ENCODE results near the gene USP11. TPM values are rescaled to one million over a fixed set of nuclear protein-coding genes. Genes with fewer than 3 reads are reported as not detected.

Gene USP11
- total and polyA plus RNA-seq, 2 of the 8 experiments (the other 6 are each of a cell fraction or from before 2014, with no cell fraction given): 40.9 to 84.0 TPM

DNA sequence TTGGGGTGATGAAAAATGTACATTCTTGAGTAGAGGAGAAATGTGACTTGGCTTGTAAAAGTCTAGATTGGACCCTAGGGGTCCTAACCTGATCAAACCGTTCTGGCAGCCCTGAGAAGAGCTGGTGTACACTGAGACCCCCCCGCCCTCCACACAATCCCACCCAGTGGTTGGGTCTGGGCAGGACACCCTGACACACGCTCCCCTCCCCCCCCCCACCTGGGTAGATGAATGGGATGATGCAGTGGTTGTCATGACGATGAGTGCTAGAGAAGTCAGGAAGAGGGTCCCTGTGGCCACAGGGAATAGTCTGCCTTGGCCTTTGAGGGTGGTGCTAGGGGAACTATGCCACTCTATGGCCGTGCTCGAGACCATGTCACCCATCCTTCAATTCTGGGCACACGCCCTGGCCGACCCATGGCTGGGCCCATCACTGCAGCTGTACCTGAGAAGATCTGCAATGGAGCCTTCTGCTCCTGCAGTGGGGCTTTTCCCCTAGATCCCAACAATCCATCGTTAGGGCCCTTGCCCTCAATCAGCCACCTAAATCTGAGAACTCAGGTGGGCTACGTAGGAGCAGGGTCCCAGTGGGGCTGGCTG, 10.0 kb upstream of the USP11 start (continued):
- TF ChIP-seq CHD7 (IDR thresholded peaks at IDR 0.05; ENCODE audit: insufficient replicate concordance, low read length) (no peak), MAFK (IDR thresholded peaks at IDR 0.05; ENCODE audit: low read depth, low read length) (no peak), CBX8 (IDR thresholded peaks at IDR 0.05; ENCODE audit: borderline replicate concordance, low read depth, low read length) (no peak)

Data from H1 (cell line).